CD14-positive monocyte (primary cell): ENCODE data around the gene DLG1. TPM values are rescaled to one million over a fixed set of nuclear protein-coding genes. Genes with fewer than 3 reads are reported as not detected.

Experiments
- DNase-seq, 3 donors: peaks; one replicate each; pipeline ENCODE4 v3.0.0-alpha.2; 2011 to 2022
- H2AFZ ChIP-seq: 2 replicates; pipeline ENCODE4 v1.6.0; 2012; ENCODE audit warnings: mild to moderate bottlenecking, low read depth, low read length, inconsistent platforms; ENCODE audit not compliant: insufficient read depth, poor library complexity, severe bottlenecking
- H3K27ac ChIP-seq, 2 donors: 1 replicate in 1 of 2; 2 replicates in 1 of 2; pipeline ENCODE4 v1.5.1; 2012 to 2013; ENCODE audit warnings: low read length in 2 of 2, control low read depth in 1 of 2, inconsistent platforms in 1 of 2, low read depth in 1 of 2, mild to moderate bottlenecking in 1 of 2
- H3K27me3 ChIP-seq, 2 donors: one replicate each; pipeline versions ENCODE4 v1.6.0 to v1.6.1; 2011 to 2013; ENCODE audit warnings: low read length in 2 of 2; ENCODE audit not compliant: control insufficient read depth in 2 of 2, insufficient read depth in 2 of 2
- H3K36me3 ChIP-seq, 2 donors: replicated peaks in 1 of 2; 1 replicate in 1 of 2; 2 replicates in 1 of 2; pipeline versions ENCODE4 v1.5.1 to v1.6.1; 2012 to 2013; ENCODE audit warnings: low read length in 2 of 2, control low read depth in 1 of 2, inconsistent platforms in 1 of 2, mild to moderate bottlenecking in 1 of 2; ENCODE audit not compliant: insufficient read depth in 2 of 2, control insufficient read depth in 1 of 2
- H3K4me1 ChIP-seq, 2 donors: 1 replicate in 1 of 2; 2 replicates in 1 of 2; pipeline versions ENCODE4 v1.5.1 to v1.6.1; 2012 to 2013; ENCODE audit warnings: low read length in 2 of 2, control low read depth in 1 of 2, inconsistent platforms in 1 of 2, mild to moderate bottlenecking in 1 of 2, moderate library complexity in 1 of 2; ENCODE audit not compliant: insufficient read depth in 2 of 2, control insufficient read depth in 1 of 2
- H3K4me2 ChIP-seq: replicated peaks from 2 replicates; pipeline ENCODE3; 2012; ENCODE audit warnings: low read length, moderate library complexity, mild to moderate bottlenecking; ENCODE audit not compliant: poor library complexity, severe bottlenecking; ENCODE audit errors: extremely low read depth
- H3K4me3 ChIP-seq, 3 experiments: fragments of 200-600 bp in 1 of 3; sonication (generic) in 1 of 3; replicated peaks in 1 of 3; 1 replicate in 2 of 3; 2 replicates in 1 of 3; pipeline ENCODE4 v1.5.1; 2011 to 2013; ENCODE audit warnings: low read length in 3 of 3, mild to moderate bottlenecking in 3 of 3, control low read depth in 2 of 3, low read depth in 2 of 3, inconsistent platforms in 1 of 3, moderate library complexity in 1 of 3
- H3K79me2 ChIP-seq: 2 replicates; pipeline ENCODE4 v1.6.0; 2012; ENCODE audit warnings: mild to moderate bottlenecking, control low read depth, inconsistent platforms, low read length, moderate library complexity; ENCODE audit not compliant: insufficient read depth
- H3K9ac ChIP-seq: 2 replicates; pipeline ENCODE4 v1.6.0; 2017; ENCODE audit warnings: low read length, mild to moderate bottlenecking; ENCODE audit not compliant: insufficient read depth, poor library complexity, severe bottlenecking
- H3K9me3 ChIP-seq, 2 donors: replicated peaks in 1 of 2; 1 replicate in 1 of 2; 2 replicates in 1 of 2; pipeline versions ENCODE4 v1.5.1 to v1.6.1; 2012 to 2013; ENCODE audit warnings: low read length in 2 of 2, control low read depth in 1 of 2; ENCODE audit not compliant: control insufficient read depth in 1 of 2, insufficient read depth in 1 of 2
- H4K20me1 ChIP-seq: 2 replicates; pipeline ENCODE4 v1.6.0; 2012; ENCODE audit warnings: mild to moderate bottlenecking, low read length, control low read depth, moderate library complexity; ENCODE audit not compliant: insufficient read depth
- H3K27ac Mint-ChIP-seq, 7 donors: one replicate each; pipeline ENCODE4 v1.8.0; 2020; ENCODE audit warnings: mild to moderate bottlenecking in 7 of 7, mixed read lengths in 7 of 7, moderate library complexity in 6 of 7, inconsistent platforms in 2 of 7
- H3K27me3 Mint-ChIP-seq, 3 donors: one replicate each; pipeline ENCODE4 v1.8.0; 2021 to 2022; ENCODE audit warnings: low read depth in 3 of 3, mild to moderate bottlenecking in 3 of 3, mixed read lengths in 3 of 3, moderate library complexity in 3 of 3, inconsistent platforms in 1 of 3
- H3K36me3 Mint-ChIP-seq, 2 donors: one replicate each; pipeline ENCODE4 v1.8.0; 2020; ENCODE audit warnings: mixed read lengths in 2 of 2, inconsistent platforms in 1 of 2, mild to moderate bottlenecking in 1 of 2
- H3K4me1 Mint-ChIP-seq: one replicate; pipeline ENCODE4 v1.8.0; 2020; ENCODE audit warnings: mild to moderate bottlenecking, mixed read lengths
- H3K4me3 Mint-ChIP-seq, 2 donors: one replicate each; pipeline ENCODE4 v1.8.0; 2020; ENCODE audit warnings: mild to moderate bottlenecking in 2 of 2, mixed read lengths in 2 of 2, moderate library complexity in 1 of 2
- H3K9me3 Mint-ChIP-seq, 7 donors: one replicate each; pipeline ENCODE4 v1.8.0; 2020 to 2022; ENCODE audit warnings: mixed read lengths in 7 of 7, mild to moderate bottlenecking in 6 of 7, moderate library complexity in 6 of 7, inconsistent platforms in 2 of 7
- WGBS: methylation state at CpG from one replicate; pipeline ENCODE4 v1.1.5; 2013; ENCODE audit warnings: missing lambda C conversion rate; ENCODE audit not compliant: insufficient coverage; 5-methylcytosine and 5-hydroxymethylcytosine counted together
- intact Hi-C, 2 donors: fragments of 100-400 bp; cut with micrococcal nuclease; formaldehyde crosslinking; loops; one replicate each; pipeline versions ENCODE4 v1.15.0 to v1.15.1; 2023
- polyA plus RNA-seq, 3 donors: library from polyadenylated mRNA; depleted of rRNA in 1 of 3; unstranded in 2 of 3; stranded (reverse) in 1 of 3; fragments of 300-500 nt in 2 of 3; fragments of >200 nt in 1 of 3; fragmentation: Illumina TruSeq in 2 of 3; gene quantifications; 1 replicate in 2 of 3; 2 replicates in 1 of 3; pipeline ENCODE4 v1.2.3, GENCODE V29; 2012 to 2021
- TF ChIP-seq, protein P1 (sequence below): fragments of 200-600 bp; IDR thresholded peaks from one replicate; pipeline ENCODE4 v1.8.0; 2022; ENCODE audit warnings: antibody characterized with exemption, mild to moderate bottlenecking

DLG1 gene
- polyA plus RNA-seq, 3 donors = 6.5 to 21.9 (median 10.2) TPM

DNA sequence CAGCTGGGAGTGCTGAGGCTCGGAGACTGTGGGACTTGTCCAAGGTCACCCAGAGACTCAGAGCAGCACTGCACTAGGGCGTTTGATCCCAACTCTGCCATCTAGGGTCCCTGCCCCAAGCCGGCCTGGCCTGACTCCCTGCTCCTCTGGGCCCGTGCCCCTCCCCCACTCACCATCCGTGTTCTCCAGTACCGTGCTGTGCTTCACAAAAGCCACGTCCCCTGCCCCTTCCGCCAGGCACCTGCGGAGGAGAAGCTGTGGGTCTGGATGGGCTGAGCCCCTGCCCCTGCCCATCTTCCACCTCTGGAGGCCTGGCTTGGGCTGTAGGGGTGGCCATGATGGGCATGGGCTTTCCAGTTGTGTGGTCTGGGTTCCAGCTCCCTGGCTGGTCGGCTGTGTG is 277.2 kb downstream of the DLG1 start:
- Mint-ChIP-seq H3K27me3 (peaks cover 22 to 41% (median 29%) of the 10 kb centered on the region in 3 donors), H3K27ac (peak overlapping the region in 1 of 7 donors; percentile 51), H3K4me3 (no peak overlapping the region), H3K36me3 (no peaks in the 10 kb centered on the region), H3K9me3 (no peaks in the 10 kb centered on the region), H3K4me1 (peaks cover 13% of the 10 kb centered on the region)
- no peaks in the 10 kb centered on the region for H3K79me2 ChIP-seq
- peaks cover 13 to 16% of the 10 kb centered on the region in 2 donors for H3K4me1 ChIP-seq
- H3K4me3 ChIP-seq = no peak overlapping the region
- H3K9ac ChIP-seq = no peak overlapping the region
- H3K9me3 ChIP-seq = no peaks in the 10 kb centered on the region
- no peak overlapping the region for H3K4me2 ChIP-seq
- H3K27ac ChIP-seq = no peak overlapping the region
- no peaks in the 10 kb centered on the region for H4K20me1 ChIP-seq
- WGBS = 90% methylated on average over 6 of the region's 10 CpGs
- TF ChIP-seq, protein P1, sequence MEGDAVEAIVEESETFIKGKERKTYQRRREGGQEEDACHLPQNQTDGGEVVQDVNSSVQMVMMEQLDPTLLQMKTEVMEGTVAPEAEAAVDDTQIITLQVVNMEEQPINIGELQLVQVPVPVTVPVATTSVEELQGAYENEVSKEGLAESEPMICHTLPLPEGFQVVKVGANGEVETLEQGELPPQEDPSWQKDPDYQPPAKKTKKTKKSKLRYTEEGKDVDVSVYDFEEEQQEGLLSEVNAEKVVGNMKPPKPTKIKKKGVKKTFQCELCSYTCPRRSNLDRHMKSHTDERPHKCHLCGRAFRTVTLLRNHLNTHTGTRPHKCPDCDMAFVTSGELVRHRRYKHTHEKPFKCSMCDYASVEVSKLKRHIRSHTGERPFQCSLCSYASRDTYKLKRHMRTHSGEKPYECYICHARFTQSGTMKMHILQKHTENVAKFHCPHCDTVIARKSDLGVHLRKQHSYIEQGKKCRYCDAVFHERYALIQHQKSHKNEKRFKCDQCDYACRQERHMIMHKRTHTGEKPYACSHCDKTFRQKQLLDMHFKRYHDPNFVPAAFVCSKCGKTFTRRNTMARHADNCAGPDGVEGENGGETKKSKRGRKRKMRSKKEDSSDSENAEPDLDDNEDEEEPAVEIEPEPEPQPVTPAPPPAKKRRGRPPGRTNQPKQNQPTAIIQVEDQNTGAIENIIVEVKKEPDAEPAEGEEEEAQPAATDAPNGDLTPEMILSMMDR = no peak
- intact Hi-C loops = no loop called here
- DNase-seq = no peak
- peaks cover 0 to 3% of the 10 kb centered on the region in 2 donors for H3K27me3 ChIP-seq
- H3K36me3 ChIP-seq = no peaks in the 10 kb centered on the region
- no peak overlapping the region for H2AFZ ChIP-seq

DNA sequence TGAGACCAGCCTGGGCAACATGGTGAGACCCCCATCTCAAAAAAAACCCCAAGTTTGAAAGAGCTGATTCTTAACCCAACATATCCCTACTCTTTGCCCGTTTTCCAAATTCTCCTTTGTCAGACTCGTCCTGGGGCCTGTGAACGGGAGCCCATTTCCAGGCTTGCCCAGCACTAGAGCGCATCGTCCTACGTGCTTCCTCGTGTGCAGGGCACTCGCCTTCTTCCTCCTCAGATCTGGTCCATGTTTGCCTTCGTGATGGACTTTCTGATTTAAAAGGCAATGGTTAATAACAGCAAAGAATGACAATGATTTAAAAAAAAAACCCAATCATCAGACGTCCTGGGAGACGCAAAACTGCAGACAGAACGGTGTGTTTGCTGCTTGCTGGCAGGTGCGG is 278.9 kb downstream of the DLG1 start:
- no peak overlapping the region for H3K4me2 ChIP-seq
- H2AFZ ChIP-seq = no peak overlapping the region
- H3K36me3 Mint-ChIP-seq = no peaks in the 10 kb centered on the region
- intact Hi-C loops = no loop called here
- H3K27me3 ChIP-seq = peaks cover 0 to 3% of the 10 kb centered on the region in 2 donors
- H3K9me3 ChIP-seq = no peaks in the 10 kb centered on the region
- H4K20me1 ChIP-seq = no peaks in the 10 kb centered on the region
- H3K27me3 Mint-ChIP-seq = peaks cover 20 to 33% (median 20%) of the 10 kb centered on the region in 3 donors
- H3K9me3 Mint-ChIP-seq = no peaks in the 10 kb centered on the region
- no peak overlapping the region for H3K27ac Mint-ChIP-seq
- TF ChIP-seq, protein P1 = no peak
- no peak overlapping the region for H3K9ac ChIP-seq
- DNase-seq = no peak
- H3K4me3 Mint-ChIP-seq = no peak overlapping the region
- no peaks in the 10 kb centered on the region for H3K36me3 ChIP-seq
- H3K4me1 ChIP-seq = peaks cover 13 to 16% of the 10 kb centered on the region in 2 donors
- H3K79me2 ChIP-seq = no peaks in the 10 kb centered on the region
- H3K27ac ChIP-seq = no peak overlapping the region
- WGBS = 98% methylated on average over 6 of the region's 13 CpGs
- no peak overlapping the region for H3K4me3 ChIP-seq
- H3K4me1 Mint-ChIP-seq = peaks cover 13% of the 10 kb centered on the region
